Measurements from ENCODE around the gene LRP1B. TPM values are rescaled to one million over a fixed set of nuclear protein-coding genes. Genes with fewer than 3 reads are reported as not detected.

LRP1B gene
- polyA plus RNA-seq, 2 of the 4 experiments (the other 2 are of a cell fraction), result 0.03 TPM; not detected in 1

- WGBS (ENCODE audit: missing lambda C conversion rate), result 62% methylated on average over 2 of the region's 2 CpGs
- no peak for ATAC-seq
- Histone ChIP-seq H3K4me1 (no peaks in the 10 kb centered on the region), H3K9me3 (no peaks in the 10 kb centered on the region), H3K4me2 (no peak overlapping the region), H3K27ac (no peak overlapping the region), H3K4me3 (no peak overlapping the region)
- ChIA-PET CTCF (interaction anchor here (0.9 kb wide), 1 partner anchor 22 kb away, joined by 4 read pairs; no protein-coding TSS in a partner anchor), POLR2A (no interaction called here)
- no peak for TF ChIP-seq HDAC2 (IDR thresholded peaks at IDR 0.05)
- no peak for TF ChIP-seq MAFK (IDR thresholded peaks at IDR 0.05; ENCODE audit: partially characterized antibody)
- no peak for TF ChIP-seq HOXB13 (CRISPR knock-in tag; IDR thresholded peaks at IDR 0.05; ENCODE audit: low read depth)
- no peak for TF ChIP-seq USF2 (IDR thresholded peaks at IDR 0.05)
- TF ChIP-seq SREBF2 (IDR thresholded peaks at IDR 0.05), result no peak
- TF ChIP-seq RNF2 (IDR thresholded peaks at IDR 0.05; ENCODE audit: borderline replicate concordance, low read depth), result no peak
- FAIRE-seq, result no peak
- DNase-seq (ENCODE audit: low read depth in 1 of 2, low spot score in 1 of 2), result no peak
Observed at GRCh38 chr2:141900826-141901225, 230.0 kb downstream of the LRP1B start.

- TF ChIP-seq CEBPB (IDR thresholded peaks at IDR 0.05), result no peak
- no peak for TF ChIP-seq SREBF2 (IDR thresholded peaks at IDR 0.05)
- TF ChIP-seq HDAC2 (IDR thresholded peaks at IDR 0.05), result no peak
- TF ChIP-seq FOSL2 (IDR thresholded peaks at IDR 0.05), result no peak
- no peak for TF ChIP-seq FOSL2 (CRISPR knock-in tag; IDR thresholded peaks at IDR 0.05)
- no peak for TF ChIP-seq CHD4 (IDR thresholded peaks at IDR 0.05; ENCODE audit: borderline replicate concordance)
- no peak for TF ChIP-seq MAZ (IDR thresholded peaks at IDR 0.05; ENCODE audit: borderline replicate concordance, low read depth, low read length)
- TF ChIP-seq MAX (IDR thresholded peaks at IDR 0.05), result no peak
- no peak for TF ChIP-seq ATOH8 (CRISPR knock-in tag; IDR thresholded peaks at IDR 0.05; ENCODE audit: low read depth)
- TF ChIP-seq JUN (IDR thresholded peaks at IDR 0.05), result no peak
- no peak for TF ChIP-seq RFX5 (IDR thresholded peaks at IDR 0.05)
- H3K27ac ChIP-seq, result no peak overlapping the region
- no peak for ATAC-seq
- DNase-seq (ENCODE audit: low read depth in 1 of 2, low spot score in 1 of 2), result no peak
- no peak overlapping the region for H3K4me3 ChIP-seq
- 11% methylated on average over 4 of the region's 4 CpGs for WGBS (ENCODE audit: missing lambda C conversion rate)
- POLR2A ChIA-PET, result no interaction called here
- CTCF ChIA-PET, result no interaction called here
- H3K4me2 ChIP-seq, result no peak overlapping the region
- no peak for FAIRE-seq
- no peaks in the 10 kb centered on the region for H3K9me3 ChIP-seq
- no peaks in the 10 kb centered on the region for H3K4me1 ChIP-seq
Observed at GRCh38 chr2:141899740-141900139, 231.1 kb downstream of the LRP1B start.

GRCh38 chr2:141889788-141890187, 241.0 kb downstream of the LRP1B start:
- no peak overlapping the region for H3K4me3 ChIP-seq
- TF ChIP-seq HOXA7 (CRISPR knock-in tag; IDR thresholded peaks at IDR 0.05) (no peak), BCL3 (IDR thresholded peaks at IDR 0.05) (no peak)
- no peaks in the 10 kb centered on the region for H3K9me3 ChIP-seq
- 0% methylated on average over 1 of the region's 1 CpG for WGBS (ENCODE audit: missing lambda C conversion rate)
- no peak overlapping the region for H3K4me2 ChIP-seq
- DNase-seq (ENCODE audit: low read depth in 1 of 2, low spot score in 1 of 2) (no peak), ATAC-seq (no peak), FAIRE-seq (no peak)
- POLR2A ChIA-PET, result no interaction called here
- H3K4me1 ChIP-seq, result no peaks in the 10 kb centered on the region
- CTCF ChIA-PET, result no interaction called here
- H3K27ac ChIP-seq, result no peak overlapping the region

- H3K4me2 ChIP-seq, result no peak overlapping the region
- ChIA-PET CTCF (no interaction called here), POLR2A (no interaction called here)
- FAIRE-seq (no peak), ATAC-seq (no peak), DNase-seq (ENCODE audit: low read depth in 1 of 2, low spot score in 1 of 2) (no peak)
- H3K4me3 ChIP-seq, result no peak overlapping the region
- 0% methylated on average over 1 of the region's 1 CpG for WGBS (ENCODE audit: missing lambda C conversion rate)
- H3K27ac ChIP-seq, result no peak overlapping the region
- H3K9me3 ChIP-seq, result no peaks in the 10 kb centered on the region
- TF ChIP-seq MAFK (IDR thresholded peaks at IDR 0.05; ENCODE audit: partially characterized antibody) (peak; percentile 77), ESRRA (IDR thresholded peaks at IDR 0.05; ENCODE audit: borderline replicate concordance, low read length) (no peak)
- no peaks in the 10 kb centered on the region for H3K4me1 ChIP-seq
Observed at GRCh38 chr2:141888987-141889555, 241.7 kb downstream of the LRP1B start.

Data from A549 (cell line).